HG03432 (cell line): Measurements from ENCODE around the gene C1orf21.

Experiments
- ATAC-seq: cut with Tn5 transposase; IDR thresholded peaks from one replicate; pipeline ENCODE4 v1.9.1; 2021; ENCODE audit warnings: mild to moderate bottlenecking, moderate library complexity; ENCODE audit not compliant: unreplicated experiment

C1orf21 gene

DNA sequence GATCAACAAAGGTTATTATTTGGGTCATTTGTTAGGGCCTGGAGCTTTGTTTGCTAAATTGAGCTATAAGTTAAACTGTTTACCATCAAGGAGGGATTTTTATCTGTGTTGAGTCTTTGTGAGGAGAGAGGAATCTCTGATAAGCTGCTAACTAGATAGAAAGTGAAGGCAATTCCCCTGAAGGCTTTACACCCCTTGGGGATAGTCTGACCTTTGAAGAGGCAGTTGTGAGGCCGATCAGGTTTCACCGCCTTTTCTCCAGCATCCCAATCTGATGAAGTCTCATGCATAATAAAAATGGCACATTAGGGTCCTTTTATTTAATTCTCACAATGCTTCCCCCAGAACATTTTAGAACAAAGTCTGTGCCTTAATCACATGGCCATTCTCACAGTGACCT lies 21.8 kb downstream of the C1orf21 start:
- no peak for ATAC-seq

DNA sequence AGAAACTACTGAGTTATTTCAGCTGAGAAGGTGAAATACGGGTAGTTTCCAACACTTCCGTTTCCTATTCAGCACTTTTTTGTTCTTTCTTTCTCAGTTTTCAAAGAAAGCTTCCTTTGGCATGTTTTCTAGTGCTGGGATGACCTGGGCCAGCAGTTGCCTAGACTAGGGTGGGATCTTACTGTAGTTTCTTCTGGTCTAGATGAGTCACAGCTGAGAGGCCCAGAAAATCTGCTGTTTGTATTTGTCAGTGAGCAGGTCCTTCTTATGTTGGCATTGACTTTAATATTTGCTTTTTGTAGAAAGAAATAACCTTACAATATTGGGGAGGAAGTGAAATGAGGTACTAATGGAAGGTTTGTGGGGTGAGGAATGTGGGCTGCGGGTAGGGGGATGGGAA lies 22.2 kb downstream of the C1orf21 start:
- no peak for ATAC-seq

DNA sequence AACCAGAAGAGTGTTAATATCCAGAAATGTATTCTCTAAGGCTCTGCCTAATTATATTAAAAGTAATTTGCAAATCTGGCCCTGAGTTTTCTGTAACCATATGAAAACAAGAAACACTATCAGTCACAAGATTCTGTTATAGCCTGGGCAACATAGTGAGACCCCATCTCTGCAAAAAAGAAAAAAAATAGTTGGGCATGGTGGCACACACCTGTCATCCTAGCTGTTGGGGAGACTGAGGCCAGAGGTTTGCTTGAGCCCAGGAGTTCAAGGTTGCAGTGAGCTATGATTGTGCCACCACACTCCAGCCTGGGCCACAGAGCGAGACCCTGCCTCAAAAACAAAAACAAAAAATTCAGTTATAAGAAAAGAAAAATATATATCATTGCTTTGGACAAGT lies 25.6 kb downstream of the C1orf21 start:
- ATAC-seq, result no peak

DNA sequence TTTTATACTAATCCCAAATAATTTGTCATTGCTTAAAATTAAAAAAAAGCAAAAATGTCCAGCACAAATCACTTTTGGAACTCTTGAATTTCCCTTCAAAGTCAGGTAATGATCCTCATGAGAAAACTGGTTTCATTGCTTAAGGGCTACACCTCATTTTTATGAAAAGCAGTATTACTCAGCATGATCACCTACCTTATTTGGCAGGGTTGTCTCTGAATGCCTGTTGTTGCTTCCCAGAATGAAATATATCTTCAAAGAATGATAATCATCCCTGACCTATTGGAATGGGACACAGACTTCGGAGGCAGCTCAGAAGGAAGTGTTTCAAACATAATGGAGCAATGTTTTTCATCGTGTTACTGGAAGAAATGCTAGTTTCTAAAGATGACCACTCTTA lies 29.7 kb downstream of the C1orf21 start:
- ATAC-seq, result no peak

DNA sequence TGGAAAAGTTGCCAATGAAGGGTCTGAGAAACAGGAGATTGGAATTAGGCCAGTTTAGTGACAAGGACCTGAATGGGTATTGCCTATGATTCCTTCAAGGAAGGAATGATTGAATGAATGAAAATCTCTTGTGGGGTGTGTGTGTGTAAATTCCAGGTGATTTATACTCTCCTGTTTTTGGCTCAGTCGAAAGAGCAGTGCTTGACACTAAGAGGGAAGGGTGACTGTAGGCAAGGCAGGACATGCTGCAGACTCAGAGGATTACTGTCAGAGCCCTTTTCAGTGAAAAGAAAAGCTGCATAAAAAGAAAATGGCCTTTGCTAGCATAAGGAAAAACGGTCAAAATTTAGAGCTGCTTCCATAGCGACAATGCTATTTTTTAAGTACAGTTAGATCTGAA lies 30.1 kb downstream of the C1orf21 start:
- no peak for ATAC-seq

DNA sequence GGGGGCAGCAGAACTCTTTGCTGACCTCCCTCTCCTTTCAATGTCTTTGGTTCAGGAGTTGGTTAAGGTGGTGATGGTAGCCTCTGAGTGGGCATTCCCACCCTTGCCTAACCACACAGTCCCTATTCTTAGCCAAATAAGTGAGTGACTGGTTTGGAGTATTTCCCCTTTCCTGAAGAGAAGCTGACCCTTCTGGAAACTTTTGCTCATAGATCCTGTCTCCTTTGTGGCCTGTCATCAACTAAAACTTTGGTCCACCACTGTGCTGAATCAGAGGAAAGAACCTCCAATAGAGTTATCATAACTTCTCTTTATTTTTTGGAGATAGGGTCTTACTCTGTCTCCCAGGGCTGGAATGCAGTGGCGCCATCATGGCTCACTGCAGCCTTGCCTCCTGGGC lies 31.1 kb downstream of the C1orf21 start:
- ATAC-seq, result no peak

DNA sequence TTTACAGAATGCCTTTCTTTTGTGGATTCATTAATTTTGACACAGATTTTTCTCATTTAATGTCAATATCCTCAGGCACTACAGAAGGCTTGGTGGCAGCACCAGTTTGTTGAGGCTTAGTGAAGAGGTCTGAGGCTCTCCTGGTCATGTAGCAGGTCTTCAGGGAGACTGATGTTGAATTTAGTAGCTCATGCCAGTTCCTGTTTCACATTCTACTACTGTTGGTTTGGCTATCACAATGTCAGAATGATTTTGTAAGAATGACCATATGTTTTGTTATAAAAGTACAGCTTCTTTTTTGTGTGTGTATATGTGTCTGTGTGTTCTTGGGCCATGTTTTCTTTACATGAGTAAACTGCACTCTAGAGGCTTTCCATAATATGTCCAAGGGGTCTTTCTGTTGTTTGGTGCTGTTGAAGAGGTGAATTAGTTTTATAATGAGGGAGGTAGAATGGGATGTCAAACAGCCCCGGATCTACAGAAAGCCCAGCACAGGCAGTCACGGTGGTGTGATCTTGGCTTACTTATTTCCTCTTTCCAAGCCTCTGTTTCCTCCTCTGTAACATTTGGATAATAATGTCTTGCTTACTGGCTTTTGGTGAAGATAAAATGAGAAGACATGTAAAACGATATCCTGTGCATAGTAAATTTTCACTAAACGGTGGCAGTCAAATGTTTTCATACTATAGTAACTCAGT lies 32.0 kb downstream of the C1orf21 start:
- no peak for ATAC-seq

DNA sequence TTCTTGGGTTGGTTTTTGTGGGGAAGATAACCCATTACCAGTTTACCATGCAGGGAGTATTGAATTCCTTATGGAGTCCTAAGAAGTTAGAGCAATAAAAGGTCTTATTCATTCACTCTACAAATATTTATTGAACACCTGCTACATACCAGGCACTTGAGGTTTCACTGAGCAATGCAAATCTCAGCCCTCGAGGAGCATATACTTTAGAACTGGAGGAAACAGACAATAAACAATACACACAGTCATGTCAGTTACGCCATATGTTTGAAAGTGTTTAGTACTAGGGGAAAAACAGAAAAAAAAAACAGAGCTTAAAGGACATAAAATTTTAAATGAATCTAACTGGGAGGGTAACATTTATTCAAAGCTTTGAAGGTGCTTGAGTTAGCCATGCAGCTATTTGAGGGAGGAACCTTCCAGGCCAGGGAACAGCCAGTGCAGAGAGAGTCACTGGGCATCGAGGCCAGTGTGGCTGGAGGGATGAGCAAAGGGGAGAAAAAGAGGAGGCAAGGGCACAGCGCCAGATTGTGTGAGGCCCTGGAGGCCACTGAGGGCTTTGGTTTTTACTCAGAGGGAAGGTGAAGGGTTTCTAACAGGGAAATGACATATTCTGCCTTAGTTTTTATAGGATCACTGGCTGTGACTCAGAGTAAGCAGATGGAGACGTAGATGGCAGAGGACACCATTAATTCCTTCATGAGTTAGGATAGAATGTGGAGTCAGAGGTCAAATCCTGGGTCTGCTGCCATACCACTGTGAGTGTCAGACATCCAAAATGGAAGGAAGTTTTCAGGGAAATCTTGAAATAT lies 32.7 kb downstream of the C1orf21 start:
- ATAC-seq, result no peak

DNA sequence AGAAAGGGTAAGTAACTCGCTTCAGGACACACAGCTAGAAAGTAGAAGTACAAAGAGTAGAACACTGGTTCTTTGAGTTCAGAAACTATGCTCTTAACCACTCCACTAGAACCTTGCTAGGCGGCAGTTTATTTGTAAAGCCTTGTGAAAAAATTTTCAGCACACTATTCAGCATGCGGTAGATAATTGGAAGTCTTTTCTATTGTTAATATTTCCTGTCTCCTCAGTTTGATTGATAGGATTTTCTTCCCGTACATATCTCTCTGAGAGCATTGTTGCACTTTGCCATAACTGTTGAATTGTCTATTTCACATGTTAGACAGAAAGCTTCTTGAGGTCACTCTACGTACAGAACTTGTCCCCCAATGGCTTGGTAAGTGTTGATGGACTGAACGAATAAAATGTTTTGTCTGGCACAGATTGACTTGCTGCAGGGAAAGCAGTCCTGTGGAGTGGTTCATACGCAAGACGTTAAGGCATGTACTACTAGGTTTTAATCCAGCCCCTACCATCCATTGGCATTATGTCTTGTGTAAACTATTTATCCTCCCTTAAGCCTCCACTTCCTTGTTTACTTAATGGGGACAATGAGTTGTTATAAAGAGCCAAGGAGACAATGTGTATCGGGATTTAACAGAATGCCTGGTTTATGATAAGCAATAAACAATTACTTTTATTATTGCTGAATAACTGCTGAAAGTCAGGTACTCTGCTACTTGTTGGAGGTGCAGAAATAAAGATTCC lies 35.8 kb downstream of the C1orf21 start:
- no peak for ATAC-seq

DNA sequence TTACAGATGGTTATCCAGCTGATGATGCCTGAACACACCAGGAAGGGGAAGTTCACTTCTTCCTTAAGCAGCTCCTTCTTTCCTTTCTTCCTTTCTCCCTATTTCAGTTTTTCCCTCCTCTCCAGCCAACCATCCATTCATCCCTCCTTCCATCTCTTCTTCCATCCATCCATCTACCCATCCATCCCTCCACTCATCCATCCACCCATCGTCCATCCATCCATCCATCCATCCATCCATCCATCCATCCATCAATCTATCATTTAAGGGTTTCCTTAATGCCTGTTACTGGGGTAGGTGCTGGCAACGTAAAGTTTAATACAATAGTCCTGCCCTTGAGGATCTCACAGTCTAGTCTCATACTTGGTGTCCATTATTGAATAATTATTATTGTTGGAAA lies 36.8 kb downstream of the C1orf21 start:
- no peak for ATAC-seq

DNA sequence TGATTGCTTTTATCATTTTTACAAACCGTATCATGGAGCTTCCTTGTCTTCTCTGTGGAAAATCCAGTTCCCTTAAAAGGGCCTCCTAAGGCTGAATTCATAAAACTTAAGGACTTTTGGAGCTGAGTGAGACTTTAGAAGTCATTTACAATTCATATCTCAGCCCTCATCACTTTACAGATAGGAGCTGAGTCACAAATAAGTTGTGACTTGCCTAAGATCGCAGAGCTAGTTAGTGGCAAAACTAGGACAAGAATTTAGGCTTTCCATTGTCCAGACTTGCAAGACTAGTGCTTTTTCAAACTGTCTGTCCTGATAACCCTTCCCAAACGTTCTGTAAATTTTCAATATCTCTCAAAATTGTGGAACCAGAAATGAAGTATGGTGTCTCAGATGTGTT lies 37.3 kb downstream of the C1orf21 start:
- ATAC-seq, result no peak

DNA sequence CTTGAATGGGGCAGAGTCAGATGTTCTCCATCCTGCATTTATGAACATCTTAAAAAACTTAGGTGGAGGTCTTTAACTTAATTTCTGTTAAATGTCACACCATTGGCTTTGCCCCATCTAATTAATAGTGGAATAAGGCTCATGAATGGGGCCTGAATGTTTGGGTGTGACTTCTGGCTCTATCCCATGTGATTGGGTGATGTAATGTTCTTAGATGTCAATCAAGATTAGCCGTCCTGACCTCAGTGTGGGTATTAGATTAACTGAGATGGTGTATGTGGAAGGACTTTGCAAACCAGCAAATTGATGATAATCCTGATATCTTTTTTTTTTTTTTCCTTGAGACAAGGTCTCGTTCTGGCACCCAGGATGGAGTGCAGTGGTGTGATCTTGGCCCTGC lies 38.1 kb downstream of the C1orf21 start:
- ATAC-seq, result no peak

DNA sequence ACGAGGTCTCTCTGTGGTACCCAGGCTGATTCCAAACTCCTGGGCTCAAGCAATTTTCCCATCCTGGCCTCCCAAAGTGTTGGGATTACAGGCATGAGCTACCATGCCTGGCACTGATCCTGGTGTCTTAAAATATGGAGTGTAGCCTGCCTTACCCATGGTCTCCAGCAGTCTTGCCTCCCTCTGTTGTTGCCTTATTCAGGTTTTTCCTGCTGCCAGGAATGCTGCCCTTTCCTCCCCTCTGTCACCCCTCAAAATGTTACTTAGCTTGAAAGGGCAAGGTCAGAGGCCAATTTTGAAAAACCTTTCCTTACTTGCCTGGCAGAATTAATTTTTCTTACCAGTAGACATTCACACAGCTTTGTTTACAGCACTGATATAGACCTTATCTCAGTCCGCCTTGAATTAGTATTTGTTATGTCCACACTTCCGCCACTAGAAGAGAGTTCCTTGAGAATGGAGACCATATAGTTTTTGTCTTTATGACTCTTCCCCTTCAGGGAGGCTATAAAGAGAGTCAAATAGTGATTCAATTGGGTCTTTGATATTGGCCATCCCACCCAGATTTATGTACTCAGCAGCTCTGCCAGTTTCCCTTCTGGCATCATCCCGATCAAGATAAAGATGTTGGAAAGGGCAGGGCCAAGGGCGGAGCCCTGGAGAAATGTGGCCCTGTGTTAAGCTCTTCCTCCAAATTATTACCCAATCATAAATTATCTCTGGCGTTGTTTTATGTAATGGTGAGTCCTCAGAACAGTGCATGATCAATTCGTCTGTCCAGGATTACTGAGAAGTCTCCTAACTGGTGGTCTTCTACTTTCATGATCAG lies 38.8 kb downstream of the C1orf21 start:
- no peak for ATAC-seq

DNA sequence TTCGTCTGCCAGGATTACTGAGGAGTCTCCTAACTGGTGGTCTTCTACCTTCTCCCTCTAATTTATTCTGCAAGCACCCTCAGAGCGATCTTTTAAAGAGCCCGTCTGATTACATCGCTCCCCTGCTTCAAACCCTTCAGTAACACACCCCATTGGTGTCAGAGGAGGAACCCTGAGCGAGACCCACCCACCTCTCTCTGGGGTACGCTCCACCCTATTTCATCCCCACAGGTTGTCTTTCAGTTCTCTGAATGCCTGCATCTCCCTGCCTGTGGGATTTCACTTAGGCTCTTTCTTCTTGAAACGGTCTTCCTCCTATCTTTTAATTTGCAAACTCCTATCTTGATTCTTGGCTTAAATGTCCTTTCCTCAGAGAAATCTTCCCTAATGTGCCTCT lies 39.4 kb downstream of the C1orf21 start:
- no peak for ATAC-seq

DNA sequence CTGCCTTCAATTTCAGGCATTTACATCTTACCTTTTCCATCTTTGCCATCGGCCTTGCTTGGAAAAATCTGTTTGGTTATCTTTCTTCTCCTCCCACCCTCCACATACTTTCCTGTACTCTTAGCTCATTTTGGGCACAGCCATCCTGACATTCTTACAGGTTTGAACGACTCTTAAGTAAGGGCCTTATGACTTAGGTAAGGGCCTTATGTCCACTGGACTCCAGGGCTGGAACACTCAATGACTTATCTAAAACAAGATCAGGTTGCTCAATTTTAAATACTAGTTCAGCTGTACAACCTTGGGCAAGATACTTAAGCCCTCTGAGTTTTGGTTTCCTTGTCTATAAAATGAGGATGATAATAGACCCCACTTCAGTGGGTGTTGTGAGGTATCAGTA lies 40.9 kb downstream of the C1orf21 start:
- no peak for ATAC-seq

DNA sequence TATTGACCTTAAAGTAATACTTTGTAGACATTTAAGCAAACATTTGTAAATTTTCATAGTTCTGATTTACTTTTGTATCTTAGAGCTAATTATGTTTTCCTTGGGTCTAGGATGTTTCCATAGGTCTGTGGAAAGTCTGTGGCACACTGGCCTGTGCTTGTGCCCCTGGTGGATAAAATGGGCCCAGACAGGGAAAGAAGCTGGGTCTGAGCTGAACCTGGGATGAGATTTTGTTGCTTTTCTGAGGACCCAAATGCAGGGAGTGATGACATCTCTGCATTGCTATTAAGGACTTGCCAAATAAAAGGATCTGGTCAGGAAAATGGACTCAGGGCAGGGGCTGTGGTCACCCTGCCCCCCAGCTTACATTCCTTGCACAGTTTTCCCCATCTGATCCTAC lies 41.8 kb downstream of the C1orf21 start:
- no peak for ATAC-seq

DNA sequence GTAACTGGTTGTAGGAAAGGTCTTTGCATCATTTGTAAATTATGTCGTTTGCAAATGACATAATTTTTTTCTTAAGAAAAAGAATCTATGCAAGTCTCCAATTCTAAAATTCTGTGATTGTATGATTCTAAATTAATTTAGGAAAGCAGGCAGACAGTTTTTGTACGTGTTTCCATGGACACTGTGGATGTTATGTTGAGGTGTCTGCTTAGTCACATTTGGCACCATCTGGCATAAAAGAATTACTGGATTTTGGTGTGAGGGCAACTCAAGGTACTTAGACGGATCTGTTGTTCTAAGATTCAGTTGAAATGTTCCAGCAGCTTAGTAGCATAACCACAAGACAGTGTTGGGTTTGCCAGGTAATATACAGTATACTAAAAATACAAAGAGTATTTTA lies 42.5 kb downstream of the C1orf21 start:
- ATAC-seq, result no peak

DNA sequence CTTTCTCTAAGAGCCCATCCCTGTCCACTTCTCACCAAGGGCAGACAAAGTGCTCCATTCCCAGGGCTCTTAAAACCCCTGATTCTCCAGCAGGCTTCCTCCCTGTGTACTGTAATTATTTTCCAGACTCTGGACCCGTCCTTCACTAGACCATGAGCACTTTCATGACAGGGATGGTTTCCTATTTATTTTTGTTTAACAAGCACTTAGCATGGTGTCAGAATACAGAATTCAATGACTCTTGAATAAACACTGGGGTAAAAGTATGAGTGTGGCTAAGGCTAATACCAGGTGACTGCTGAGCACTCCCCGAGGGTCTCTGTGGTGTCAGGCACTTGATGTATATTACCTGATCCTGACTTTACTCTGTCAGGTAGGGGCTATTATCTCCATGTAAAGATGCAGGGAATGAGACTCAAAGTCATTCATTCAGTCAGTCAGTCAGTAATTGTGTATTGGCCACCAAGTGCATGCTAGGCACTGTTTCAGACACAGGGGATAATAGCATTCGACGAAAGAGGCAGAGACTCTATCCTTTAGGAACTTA lies 47.2 kb downstream of the C1orf21 start:
- no peak for ATAC-seq

DNA sequence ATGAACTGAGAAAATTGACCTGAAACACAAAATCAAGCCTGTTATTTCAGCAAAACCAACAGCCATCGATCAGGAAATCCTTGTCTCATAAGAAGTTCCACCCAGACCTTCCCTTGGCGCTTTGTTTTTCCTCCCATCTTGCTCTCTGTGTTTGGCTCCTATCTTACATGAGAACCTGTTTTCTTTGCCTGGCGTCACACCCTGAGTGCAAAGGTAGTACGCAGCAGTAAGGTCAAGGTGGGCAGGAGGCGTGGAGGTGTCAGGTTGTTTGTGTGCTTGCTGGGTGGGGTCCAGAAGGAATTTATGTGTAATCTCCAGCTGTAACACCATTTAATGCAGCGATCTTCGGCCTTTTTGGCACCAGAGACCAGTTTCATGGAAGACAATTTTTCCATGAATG lies 50.5 kb downstream of the C1orf21 start:
- no peak for ATAC-seq

DNA sequence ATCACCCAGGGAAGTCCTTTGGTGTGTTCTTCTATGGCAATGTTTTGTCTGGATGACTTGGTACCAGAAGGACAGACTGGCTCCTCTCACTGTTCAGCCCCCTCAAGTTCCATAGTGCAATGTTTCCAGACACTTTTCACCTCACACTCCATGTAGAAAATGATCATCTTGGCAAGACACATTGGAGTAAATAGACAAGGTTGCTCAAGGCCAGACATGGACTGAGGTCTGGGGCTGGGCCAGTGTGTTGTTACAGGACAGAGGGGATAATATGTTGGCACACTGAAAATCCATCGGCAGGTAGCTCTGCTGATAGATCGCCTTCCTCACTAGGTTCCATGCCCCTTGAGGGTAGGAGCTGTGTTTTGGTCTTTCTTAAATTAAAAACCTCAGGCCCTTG lies 51.5 kb downstream of the C1orf21 start:
- no peak for ATAC-seq

DNA sequence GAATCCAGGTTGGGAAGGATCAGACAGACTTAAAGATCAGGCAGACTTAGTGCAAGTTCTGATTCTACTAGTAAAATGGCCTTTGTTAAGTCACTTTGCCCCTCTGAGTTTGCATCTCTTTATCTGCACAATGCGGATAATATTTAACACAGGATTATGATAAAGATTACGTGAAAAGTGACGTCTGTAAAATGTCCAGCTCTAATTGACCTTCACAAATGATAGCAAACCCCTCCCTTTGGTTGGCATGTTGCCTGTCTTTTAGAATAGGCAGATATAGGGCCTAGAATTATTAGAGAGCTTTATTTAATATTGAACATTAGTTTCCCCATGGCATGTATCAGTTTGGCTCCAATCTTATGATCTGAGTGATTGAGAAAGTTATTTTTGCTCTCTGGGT lies 55.4 kb downstream of the C1orf21 start:
- no peak for ATAC-seq
